Measurements from ENCODE around the gene PDLIM4. TPM values are rescaled to one million over a fixed set of nuclear protein-coding genes. Genes with fewer than 3 reads are reported as not detected.

The PDLIM4 gene
- total and polyA plus RNA-seq, 2 experiments from 2014 or later: 84.4 to 156 TPM

GRCh38 chr5:132251220-132251725 is 6.2 kb upstream of the PDLIM4 start:
- Histone ChIP-seq H3K4me3 (no peak overlapping the region), H3K27ac (no peak overlapping the region), H3K9ac (no peak overlapping the region), H3K9me3 (ENCODE audit: low read depth) (no peaks in the 10 kb centered on the region), H3K27me3 (replicated peaks; ENCODE audit: insufficient read depth) (no peaks in the 10 kb centered on the region), H2AFZ (no peak overlapping the region), H3K9me2 (ENCODE audit: insufficient read depth) (no peaks in the 10 kb centered on the region), H3K4me2 (ENCODE audit: unreplicated experiment) (no peak overlapping the region), H3K79me2 (ENCODE audit: insufficient read depth) (no peaks in the 10 kb centered on the region), H3F3A (ENCODE audit: insufficient read depth) (no peaks in the 10 kb centered on the region), H3K36me3 (ENCODE audit: low read depth) (no peaks in the 10 kb centered on the region), H3K4me1 (ENCODE audit: insufficient read depth) (no peaks in the 10 kb centered on the region), H4K20me1 (ENCODE audit: insufficient read depth) (no peaks in the 10 kb centered on the region)
- DNase-seq: peak; percentile 31
- TF ChIP-seq EZH2phosphoT487 (IDR thresholded peaks at IDR 0.05; ENCODE audit: insufficient read depth, low read depth) (no peak), EZH2 (IDR thresholded peaks at IDR 0.05; ENCODE audit: insufficient read depth, poor library complexity, severe bottlenecking) (no peak)
- in situ Hi-C loops (cut with MboI): no loop called here
- WGBS, 2 experiments (ENCODE audit: low coverage in 1 of 2, low lambda C conversion rate in 2 of 2, missing lambda C conversion rate in 2 of 2): 93 to 95% methylated on average over 10 of the region's 10 CpGs

- Histone ChIP-seq H3K4me2 (ENCODE audit: unreplicated experiment) (no peak overlapping the region), H3K9me3 (ENCODE audit: low read depth) (no peaks in the 10 kb centered on the region), H3K4me1 (ENCODE audit: insufficient read depth) (no peaks in the 10 kb centered on the region), H3K27ac (no peak overlapping the region), H3K9me2 (ENCODE audit: insufficient read depth) (no peaks in the 10 kb centered on the region), H3K27me3 (replicated peaks; ENCODE audit: insufficient read depth) (no peaks in the 10 kb centered on the region), H3F3A (ENCODE audit: insufficient read depth) (peaks cover 3% of the 10 kb centered on the region), H2AFZ (no peak overlapping the region), H3K79me2 (ENCODE audit: insufficient read depth) (peaks cover 10% of the 10 kb centered on the region), H4K20me1 (ENCODE audit: insufficient read depth) (no peaks in the 10 kb centered on the region), H3K36me3 (ENCODE audit: low read depth) (no peaks in the 10 kb centered on the region), H3K9ac (no peak overlapping the region), H3K4me3 (no peak overlapping the region)
- no peak for DNase-seq
- TF ChIP-seq EZH2phosphoT487 (IDR thresholded peaks at IDR 0.05; ENCODE audit: insufficient read depth, low read depth) (no peak), EZH2 (IDR thresholded peaks at IDR 0.05; ENCODE audit: insufficient read depth, poor library complexity, severe bottlenecking) (no peak)
- in situ Hi-C loops (cut with MboI): no loop called here
- WGBS, 2 experiments (ENCODE audit: low coverage in 1 of 2, low lambda C conversion rate in 2 of 2, missing lambda C conversion rate in 2 of 2): 58 to 85% methylated on average over 2 to 4 of the region's 4 CpGs
Measured at GRCh38 chr5:132253008-132253441, 4.5 kb upstream of the PDLIM4 start.

- no peaks in the 10 kb centered on the region for H4K20me1 ChIP-seq (ENCODE audit: insufficient read depth)
- H3K4me1 ChIP-seq (ENCODE audit: insufficient read depth): no peaks in the 10 kb centered on the region
- H2AFZ ChIP-seq: no peak overlapping the region
- in situ Hi-C loops (cut with MboI): no loop called here
- TF ChIP-seq EZH2 (IDR thresholded peaks at IDR 0.05; ENCODE audit: insufficient read depth, poor library complexity, severe bottlenecking): no peak
- TF ChIP-seq EZH2phosphoT487 (IDR thresholded peaks at IDR 0.05; ENCODE audit: insufficient read depth, low read depth): no peak
- H3K9ac ChIP-seq: no peak overlapping the region
- no peaks in the 10 kb centered on the region for H3K36me3 ChIP-seq (ENCODE audit: low read depth)
- no peak overlapping the region for H3K4me3 ChIP-seq
- H3K9me2 ChIP-seq (ENCODE audit: insufficient read depth): no peaks in the 10 kb centered on the region
- peaks cover 17% of the 10 kb centered on the region for H3K79me2 ChIP-seq (ENCODE audit: insufficient read depth)
- WGBS, 2 experiments (ENCODE audit: low coverage in 1 of 2, low lambda C conversion rate in 2 of 2, missing lambda C conversion rate in 2 of 2): 88 to 93% methylated on average over 8 of the region's 8 CpGs
- no peak overlapping the region for H3K4me2 ChIP-seq (ENCODE audit: unreplicated experiment)
- H3K27me3 ChIP-seq (replicated peaks; ENCODE audit: insufficient read depth): no peaks in the 10 kb centered on the region
- DNase-seq: no peak
- no peak overlapping the region for H3K27ac ChIP-seq
- no peaks in the 10 kb centered on the region for H3K9me3 ChIP-seq (ENCODE audit: low read depth)
- peaks cover 9% of the 10 kb centered on the region for H3F3A ChIP-seq (ENCODE audit: insufficient read depth)
Measured at GRCh38 chr5:132253452-132254320, 3.8 kb upstream of the PDLIM4 start.

- no peak for DNase-seq
- no peak overlapping the region for H3K4me2 ChIP-seq (ENCODE audit: unreplicated experiment)
- H4K20me1 ChIP-seq (ENCODE audit: insufficient read depth): no peaks in the 10 kb centered on the region
- H3K27me3 ChIP-seq (replicated peaks; ENCODE audit: insufficient read depth): no peaks in the 10 kb centered on the region
- WGBS, 2 experiments (ENCODE audit: low coverage in 1 of 2, low lambda C conversion rate in 2 of 2, missing lambda C conversion rate in 2 of 2): 76 to 78% methylated on average over 7 of the region's 7 CpGs
- peaks cover 2% of the 10 kb centered on the region for H3K4me1 ChIP-seq (ENCODE audit: insufficient read depth)
- no peaks in the 10 kb centered on the region for H3K36me3 ChIP-seq (ENCODE audit: low read depth)
- no peak overlapping the region for H3K27ac ChIP-seq
- TF ChIP-seq EZH2phosphoT487 (IDR thresholded peaks at IDR 0.05; ENCODE audit: insufficient read depth, low read depth) (no peak), EZH2 (IDR thresholded peaks at IDR 0.05; ENCODE audit: insufficient read depth, poor library complexity, severe bottlenecking) (no peak)
- H2AFZ ChIP-seq: no peak overlapping the region
- no peak overlapping the region for H3K9ac ChIP-seq
- peaks cover 13% of the 10 kb centered on the region for H3F3A ChIP-seq (ENCODE audit: insufficient read depth)
- H3K79me2 ChIP-seq (ENCODE audit: insufficient read depth): peaks cover 20% of the 10 kb centered on the region
- H3K9me3 ChIP-seq (ENCODE audit: low read depth): no peaks in the 10 kb centered on the region
- no peak overlapping the region for H3K4me3 ChIP-seq
- in situ Hi-C loops (cut with MboI): no loop called here
- H3K9me2 ChIP-seq (ENCODE audit: insufficient read depth): no peaks in the 10 kb centered on the region
Measured at GRCh38 chr5:132254321-132254977, 3.0 kb upstream of the PDLIM4 start.

Data from GM23248 (cell line).